WI38 (cell line): ENCODE results near the gene DPH2.

Source experiments
- H3K4me3 ChIP-seq: 2 replicates; pipeline ENCODE4 v1.5.1; 2011; ENCODE audit warnings: low read depth, mild to moderate bottlenecking, control low read depth, low read length
- TF ChIP-seq, protein P1 (sequence below): IDR thresholded peaks from 2 replicates; pipeline ENCODE4 v1.5.1; 2012; ENCODE audit warnings: low read depth, mild to moderate bottlenecking, control low read depth, low read length

DPH2 gene

DNA sequence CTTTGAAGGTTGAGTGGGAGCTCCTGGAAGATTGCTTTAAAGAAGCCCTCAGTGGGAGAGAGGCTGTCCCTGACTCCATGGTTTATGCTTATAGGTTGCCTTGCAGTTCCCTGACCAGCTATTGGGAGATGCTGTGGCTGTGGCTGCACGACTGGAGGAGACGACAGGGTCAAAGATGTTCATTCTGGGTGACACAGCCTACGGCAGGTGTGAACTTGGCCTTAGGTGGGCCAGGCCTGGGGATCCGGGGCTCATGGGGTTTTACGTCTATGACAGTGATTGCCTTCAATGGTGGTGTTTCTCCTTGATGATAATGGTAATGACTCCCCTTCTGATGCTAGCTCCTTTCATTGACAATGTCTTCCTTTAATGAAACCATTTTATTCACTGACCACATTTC, 692 bp downstream of the DPH2 start:
- peak overlapping the region; percentile 96 for H3K4me3 ChIP-seq
- TF ChIP-seq, protein P1, sequence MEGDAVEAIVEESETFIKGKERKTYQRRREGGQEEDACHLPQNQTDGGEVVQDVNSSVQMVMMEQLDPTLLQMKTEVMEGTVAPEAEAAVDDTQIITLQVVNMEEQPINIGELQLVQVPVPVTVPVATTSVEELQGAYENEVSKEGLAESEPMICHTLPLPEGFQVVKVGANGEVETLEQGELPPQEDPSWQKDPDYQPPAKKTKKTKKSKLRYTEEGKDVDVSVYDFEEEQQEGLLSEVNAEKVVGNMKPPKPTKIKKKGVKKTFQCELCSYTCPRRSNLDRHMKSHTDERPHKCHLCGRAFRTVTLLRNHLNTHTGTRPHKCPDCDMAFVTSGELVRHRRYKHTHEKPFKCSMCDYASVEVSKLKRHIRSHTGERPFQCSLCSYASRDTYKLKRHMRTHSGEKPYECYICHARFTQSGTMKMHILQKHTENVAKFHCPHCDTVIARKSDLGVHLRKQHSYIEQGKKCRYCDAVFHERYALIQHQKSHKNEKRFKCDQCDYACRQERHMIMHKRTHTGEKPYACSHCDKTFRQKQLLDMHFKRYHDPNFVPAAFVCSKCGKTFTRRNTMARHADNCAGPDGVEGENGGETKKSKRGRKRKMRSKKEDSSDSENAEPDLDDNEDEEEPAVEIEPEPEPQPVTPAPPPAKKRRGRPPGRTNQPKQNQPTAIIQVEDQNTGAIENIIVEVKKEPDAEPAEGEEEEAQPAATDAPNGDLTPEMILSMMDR = no peak

DNA sequence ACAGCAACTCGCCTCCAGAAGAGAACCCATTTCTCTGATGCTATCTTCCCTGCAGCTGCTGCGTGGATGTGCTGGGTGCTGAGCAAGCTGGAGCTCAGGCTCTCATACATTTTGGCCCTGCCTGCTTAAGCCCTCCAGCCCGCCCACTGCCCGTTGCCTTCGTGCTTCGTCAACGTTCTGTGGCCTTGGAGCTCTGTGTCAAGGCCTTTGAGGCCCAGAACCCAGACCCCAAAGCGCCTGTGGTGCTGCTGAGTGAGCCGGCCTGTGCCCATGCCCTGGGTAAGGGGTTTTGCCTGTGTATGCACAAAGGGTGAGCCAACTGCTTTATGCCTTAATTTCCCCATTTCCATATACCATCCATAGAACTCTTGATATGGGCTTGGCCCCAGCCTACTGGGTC, 1.1 kb downstream of the DPH2 start:
- TF ChIP-seq, protein P1 = no peak
- H3K4me3 ChIP-seq = peak overlapping the region; percentile 96; the same call in 1 of the 2 replicates

DNA sequence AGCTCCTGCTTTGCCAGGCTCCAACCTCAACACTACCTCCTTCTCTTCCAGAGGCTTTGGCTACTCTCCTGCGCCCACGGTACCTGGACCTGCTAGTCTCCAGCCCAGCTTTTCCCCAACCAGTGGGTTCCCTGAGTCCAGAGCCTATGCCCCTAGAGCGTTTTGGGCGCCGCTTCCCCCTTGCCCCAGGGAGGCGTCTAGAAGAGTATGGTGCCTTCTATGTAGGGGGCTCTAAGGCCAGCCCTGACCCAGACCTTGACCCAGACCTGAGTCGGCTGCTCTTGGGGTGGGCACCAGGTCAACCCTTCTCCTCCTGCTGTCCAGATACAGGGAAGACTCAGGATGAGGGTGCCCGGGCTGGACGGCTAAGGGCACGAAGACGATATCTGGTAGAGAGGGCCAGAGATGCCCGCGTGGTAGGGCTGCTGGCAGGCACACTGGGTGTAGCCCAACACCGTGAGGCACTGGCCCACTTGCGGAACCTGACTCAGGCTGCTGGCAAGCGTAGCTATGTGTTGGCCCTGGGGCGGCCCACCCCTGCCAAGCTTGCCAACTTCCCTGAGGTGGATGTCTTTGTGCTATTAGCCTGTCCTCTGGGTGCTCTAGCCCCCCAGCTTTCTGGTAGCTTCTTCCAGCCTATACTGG, 1.6 kb downstream of the DPH2 start:
- H3K4me3 ChIP-seq = no peak overlapping the region
- TF ChIP-seq, protein P1 = no peak

- H3K4me3 ChIP-seq = peak overlapping the region; percentile 92
- TF ChIP-seq, protein P1 = no peak
These were observed 4.2 kb downstream of the DPH2 start for GRCh38 chr1:43973981-43974442.

DNA sequence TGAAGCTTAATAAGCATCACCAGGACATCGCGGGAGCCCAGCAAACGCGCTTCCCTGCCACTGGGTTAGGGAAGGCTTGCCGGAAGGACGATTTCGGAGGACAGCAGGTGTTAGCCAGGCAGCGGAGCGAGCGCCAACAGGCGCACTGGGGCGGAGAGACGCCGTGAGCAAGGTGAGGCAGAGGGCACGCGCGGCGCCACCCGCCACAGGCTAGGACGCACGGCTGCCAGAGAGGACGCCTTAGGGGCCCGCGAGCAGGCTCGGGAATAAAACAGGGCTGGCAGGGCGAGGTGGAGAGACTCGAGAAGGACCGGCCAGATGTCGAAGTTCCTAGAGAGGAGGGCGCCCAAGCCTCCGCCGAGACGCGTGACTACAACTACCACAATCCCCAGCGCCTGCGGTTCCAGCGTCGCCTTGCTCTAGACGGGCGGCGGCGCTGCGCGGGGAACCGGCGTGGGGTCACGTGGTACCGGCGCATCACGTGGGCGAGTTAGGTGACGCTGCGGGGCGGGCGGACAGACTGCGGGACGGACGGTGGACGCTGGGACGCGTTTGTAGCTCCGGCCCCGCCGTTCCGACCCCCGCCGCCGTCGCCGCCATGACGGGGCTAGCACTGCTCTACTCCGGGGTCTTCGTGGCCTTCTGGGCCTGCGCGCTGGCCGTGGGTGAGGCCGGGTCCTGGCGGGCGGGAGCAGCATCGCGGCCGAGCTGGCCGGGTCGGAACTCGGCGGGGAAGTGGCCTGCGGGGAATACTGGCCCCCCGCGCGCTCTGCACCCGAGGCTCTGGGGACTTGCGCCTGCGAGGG, 4.8 kb downstream of the DPH2 start, which contains the start of gene ATP6V0B:
TSS of gene ATP6V0B (plus strand) at position 518 of the 806 bp plus-strand sequence. CDS start at position 599, 81 bp downstream.
- TF ChIP-seq, protein P1 = no peak
- H3K4me3 ChIP-seq = peak within 1 kb of the TSS; percentile 92

GRCh38 chr1:43975249-43975961, 5.6 kb downstream of the DPH2 start:
- H3K4me3 ChIP-seq = peak overlapping the region; percentile 92
- TF ChIP-seq, protein P1 = no peak

GRCh38 chr1:43976045-43976444, 6.2 kb downstream of the DPH2 start:
- TF ChIP-seq, protein P1 = no peak
- peak overlapping the region; percentile 92 for H3K4me3 ChIP-seq
